Neural progenitor cell (in vitro differentiated cells): Measurements from ENCODE around the gene CHST4.
A peak's percentile ranks its signal among the peaks of the same experiment; 100 is the strongest.

ENCODE experiments used
- EZH2 ChIP-seq: fragments of 200-600 bp; sonication (generic); IDR thresholded peaks from 2 replicates; pipeline ENCODE4 v1.6.1; 2017; ENCODE audit warnings: antibody characterized with exemption, mild to moderate bottlenecking, moderate library complexity
- EZH2phosphoT487 ChIP-seq: fragments of 200-600 bp; sonication (generic); IDR thresholded peaks from 2 replicates; pipeline ENCODE4 v1.6.1; 2017; ENCODE audit warnings: antibody characterized with exemption
- TF ChIP-seq, protein P1 (sequence below): fragments of 200-600 bp; sonication (generic); IDR thresholded peaks from 2 replicates; pipeline ENCODE4 v1.5.1; 2017; ENCODE audit warnings: antibody characterized with exemption, mild to moderate bottlenecking

DNA sequence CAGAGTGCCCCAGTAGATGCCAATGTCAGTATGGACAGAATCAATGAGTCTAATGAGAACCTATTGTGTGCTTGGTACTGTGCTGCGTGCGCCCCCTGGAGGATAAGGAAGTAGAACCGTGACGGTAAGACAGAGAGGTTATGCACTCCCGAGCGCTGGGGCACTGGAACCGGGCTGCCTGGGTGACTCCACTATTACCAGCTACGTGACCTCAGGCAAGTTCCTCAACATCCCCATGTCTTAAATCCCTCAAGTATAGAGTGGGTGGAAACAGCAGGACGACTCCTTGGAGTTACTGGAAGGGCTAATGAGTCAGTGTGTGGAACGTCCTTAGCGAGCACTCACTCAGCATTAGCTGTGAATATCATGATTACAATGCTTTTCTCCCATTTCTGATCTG is 16.2 kb downstream of the CHST4 start:
- TF ChIP-seq, protein P1, sequence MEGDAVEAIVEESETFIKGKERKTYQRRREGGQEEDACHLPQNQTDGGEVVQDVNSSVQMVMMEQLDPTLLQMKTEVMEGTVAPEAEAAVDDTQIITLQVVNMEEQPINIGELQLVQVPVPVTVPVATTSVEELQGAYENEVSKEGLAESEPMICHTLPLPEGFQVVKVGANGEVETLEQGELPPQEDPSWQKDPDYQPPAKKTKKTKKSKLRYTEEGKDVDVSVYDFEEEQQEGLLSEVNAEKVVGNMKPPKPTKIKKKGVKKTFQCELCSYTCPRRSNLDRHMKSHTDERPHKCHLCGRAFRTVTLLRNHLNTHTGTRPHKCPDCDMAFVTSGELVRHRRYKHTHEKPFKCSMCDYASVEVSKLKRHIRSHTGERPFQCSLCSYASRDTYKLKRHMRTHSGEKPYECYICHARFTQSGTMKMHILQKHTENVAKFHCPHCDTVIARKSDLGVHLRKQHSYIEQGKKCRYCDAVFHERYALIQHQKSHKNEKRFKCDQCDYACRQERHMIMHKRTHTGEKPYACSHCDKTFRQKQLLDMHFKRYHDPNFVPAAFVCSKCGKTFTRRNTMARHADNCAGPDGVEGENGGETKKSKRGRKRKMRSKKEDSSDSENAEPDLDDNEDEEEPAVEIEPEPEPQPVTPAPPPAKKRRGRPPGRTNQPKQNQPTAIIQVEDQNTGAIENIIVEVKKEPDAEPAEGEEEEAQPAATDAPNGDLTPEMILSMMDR: peak; percentile 79
- TF ChIP-seq EZH2: no peak
- TF ChIP-seq EZH2phosphoT487: no peak
